ENCODE results near the gene LINGO4. TPM values are rescaled to one million over a fixed set of nuclear protein-coding genes. Genes with fewer than 3 reads are reported as not detected.

The LINGO4 gene
- total and polyA plus RNA-seq, 2 donors (not counting 1 experiment from before 2014, with no cell fraction given), result not detected

DNA sequence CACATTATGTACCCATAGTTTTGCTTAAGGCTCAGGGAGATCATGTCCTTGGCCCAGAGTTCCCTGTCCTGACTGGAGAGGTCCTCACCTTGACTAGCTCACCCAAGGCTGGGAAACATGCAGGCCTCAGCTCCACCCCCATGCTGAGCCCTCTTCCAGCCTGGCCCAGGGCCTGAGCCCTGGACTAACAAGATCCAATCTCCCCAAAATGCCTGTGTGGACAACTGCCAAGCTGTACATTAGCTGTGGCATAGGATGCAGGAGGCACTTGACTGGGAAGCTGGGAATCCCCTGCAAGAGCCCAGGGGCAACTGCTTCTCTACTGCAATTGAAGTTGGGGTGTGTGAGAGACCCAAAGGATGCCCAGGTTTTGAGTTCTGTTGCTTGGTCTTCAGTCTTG is 2.1 kb downstream of the LINGO4 start:
- POLR2A ChIA-PET, result no interaction called here
- H3K9me3 ChIP-seq (ENCODE audit: control extremely low read depth in 1 of 3, control insufficient read depth in 2 of 3, insufficient read depth in 1 of 3, low read length in 2 of 3), result peaks cover 0 to 3% (median 0%) of the 10 kb centered on the region in 3 donors
- intact Hi-C loops (cut with micrococcal nuclease), result no loop called here

DNA sequence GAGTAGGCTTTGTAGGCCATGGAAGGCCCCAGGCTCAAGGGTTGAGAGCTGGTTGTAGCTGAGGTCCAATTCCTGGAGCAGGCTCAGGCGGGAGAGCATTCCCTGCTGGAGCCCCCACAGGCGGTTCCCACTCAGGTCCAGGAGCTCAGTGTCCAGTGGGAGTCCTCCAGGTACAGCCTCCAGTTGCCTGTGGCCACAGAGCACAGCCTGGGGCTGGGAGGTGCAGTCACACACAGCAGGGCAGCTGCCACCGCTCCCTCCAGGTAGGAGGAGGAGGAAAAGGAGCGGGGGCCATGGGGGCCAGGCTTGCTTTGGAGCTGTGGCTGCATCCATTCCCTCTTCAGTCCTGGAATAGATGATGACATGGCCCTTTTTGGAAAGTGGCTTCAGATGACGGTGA is 2.8 kb downstream of the LINGO4 start:
- H4K20me1 ChIP-seq (ENCODE audit: control insufficient read depth, insufficient read depth, low read length, poor library complexity, severe bottlenecking), result no peaks in the 10 kb centered on the region
- no peak overlapping the region for H2AFZ ChIP-seq (ENCODE audit: insufficient read depth, low read depth, low read length, poor library complexity, severe bottlenecking)
- Mint-ChIP-seq H3K27me3 (peaks cover 18% of the 10 kb centered on the region), H3K27ac (no peak overlapping the region), H3K4me1 (peaks cover 5% of the 10 kb centered on the region), H3K4me3 (no peak overlapping the region), H3K9me3 (ENCODE audit: insufficient read depth) (no peaks in the 10 kb centered on the region)
- peaks cover 0 to 22% (median 2%) of the 10 kb centered on the region in 4 experiments for H3K27me3 ChIP-seq (replicated peaks in 1 of 4; ENCODE audit: control extremely low read depth in 1 of 4, control insufficient read depth in 3 of 4, insufficient read depth in 4 of 4, low read length in 3 of 4)
- ChIA-PET POLR2A (no interaction called here), CTCF (interaction anchor here (1.3 kb wide), 1 partner anchor 199 kb away, joined by 5 read pairs; no protein-coding TSS in a partner anchor)
- no peak overlapping the region for H3K9ac ChIP-seq (ENCODE audit: low read length)
- no peak for DNase-seq
- H3K4me3 ChIP-seq (ENCODE audit: control extremely low read depth in 1 of 5, extremely low read depth in 1 of 5, insufficient read depth in 1 of 5, low read depth in 2 of 5, low read length in 4 of 5), result no peak overlapping the region
- intact Hi-C loops (cut with micrococcal nuclease), result no loop called here
- no peak overlapping the region for H3K27ac ChIP-seq (ENCODE audit: low read length in 2 of 2)
- ATAC-seq (ENCODE audit: low read depth), result no peak
- no peaks in the 10 kb centered on the region for H3K36me3 ChIP-seq (replicated peaks in 1 of 2; ENCODE audit: control extremely low read depth in 1 of 2, control insufficient read depth in 1 of 2, extremely low read depth in 1 of 2, insufficient read depth in 2 of 2, low read length in 1 of 2)
- peaks cover 6 to 13% of the 10 kb centered on the region in 2 donors for H3K4me1 ChIP-seq (ENCODE audit: control insufficient read depth in 2 of 2, insufficient read depth in 2 of 2, low read length in 2 of 2)
- H3K4me2 ChIP-seq (replicated peaks; ENCODE audit: low read depth, low read length, poor library complexity, severe bottlenecking), result no peak overlapping the region
- no peaks in the 10 kb centered on the region for H3K79me2 ChIP-seq (ENCODE audit: control insufficient read depth, insufficient read depth, low read length)
- peaks cover 0 to 3% (median 0%) of the 10 kb centered on the region in 3 donors for H3K9me3 ChIP-seq (ENCODE audit: control extremely low read depth in 1 of 3, control insufficient read depth in 2 of 3, insufficient read depth in 1 of 3, low read length in 2 of 3)
- TF ChIP-seq, protein P1, sequence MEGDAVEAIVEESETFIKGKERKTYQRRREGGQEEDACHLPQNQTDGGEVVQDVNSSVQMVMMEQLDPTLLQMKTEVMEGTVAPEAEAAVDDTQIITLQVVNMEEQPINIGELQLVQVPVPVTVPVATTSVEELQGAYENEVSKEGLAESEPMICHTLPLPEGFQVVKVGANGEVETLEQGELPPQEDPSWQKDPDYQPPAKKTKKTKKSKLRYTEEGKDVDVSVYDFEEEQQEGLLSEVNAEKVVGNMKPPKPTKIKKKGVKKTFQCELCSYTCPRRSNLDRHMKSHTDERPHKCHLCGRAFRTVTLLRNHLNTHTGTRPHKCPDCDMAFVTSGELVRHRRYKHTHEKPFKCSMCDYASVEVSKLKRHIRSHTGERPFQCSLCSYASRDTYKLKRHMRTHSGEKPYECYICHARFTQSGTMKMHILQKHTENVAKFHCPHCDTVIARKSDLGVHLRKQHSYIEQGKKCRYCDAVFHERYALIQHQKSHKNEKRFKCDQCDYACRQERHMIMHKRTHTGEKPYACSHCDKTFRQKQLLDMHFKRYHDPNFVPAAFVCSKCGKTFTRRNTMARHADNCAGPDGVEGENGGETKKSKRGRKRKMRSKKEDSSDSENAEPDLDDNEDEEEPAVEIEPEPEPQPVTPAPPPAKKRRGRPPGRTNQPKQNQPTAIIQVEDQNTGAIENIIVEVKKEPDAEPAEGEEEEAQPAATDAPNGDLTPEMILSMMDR (IDR thresholded peaks at IDR 0.05), result no peak
- TF ChIP-seq EZH2 (IDR thresholded peaks at IDR 0.05; ENCODE audit: borderline replicate concordance, insufficient read depth, low read depth, low read length, poor library complexity, severe bottlenecking), result no peak
- WGBS (ENCODE audit: insufficient coverage), result 96% methylated on average over 5 of the region's 5 CpGs

More for the DNA sequence above, 2.1 kb downstream of the LINGO4 start:
- no peak overlapping the region for H3K27ac Mint-ChIP-seq
- no peak overlapping the region for H3K4me3 Mint-ChIP-seq
- Histone ChIP-seq H3K27me3 (replicated peaks in 1 of 4; ENCODE audit: control extremely low read depth in 1 of 4, control insufficient read depth in 3 of 4, insufficient read depth in 4 of 4, low read length in 3 of 4) (peaks cover 0 to 22% (median 2%) of the 10 kb centered on the region in 4 experiments), H3K27ac (ENCODE audit: low read length in 2 of 2) (no peak overlapping the region), H3K4me1 (ENCODE audit: control insufficient read depth in 2 of 2, insufficient read depth in 2 of 2, low read length in 2 of 2) (peaks cover 6 to 13% of the 10 kb centered on the region in 2 donors), H3K9ac (ENCODE audit: low read length) (no peak overlapping the region), H3K79me2 (ENCODE audit: control insufficient read depth, insufficient read depth, low read length) (no peaks in the 10 kb centered on the region), H3K4me3 (ENCODE audit: control extremely low read depth in 1 of 5, extremely low read depth in 1 of 5, insufficient read depth in 1 of 5, low read depth in 2 of 5, low read length in 4 of 5) (no peak overlapping the region), H4K20me1 (ENCODE audit: control insufficient read depth, insufficient read depth, low read length, poor library complexity, severe bottlenecking) (no peaks in the 10 kb centered on the region), H2AFZ (ENCODE audit: insufficient read depth, low read depth, low read length, poor library complexity, severe bottlenecking) (no peak overlapping the region), H3K4me2 (replicated peaks; ENCODE audit: low read depth, low read length, poor library complexity, severe bottlenecking) (no peak overlapping the region), H3K36me3 (replicated peaks in 1 of 2; ENCODE audit: control extremely low read depth in 1 of 2, control insufficient read depth in 1 of 2, extremely low read depth in 1 of 2, insufficient read depth in 2 of 2, low read length in 1 of 2) (no peaks in the 10 kb centered on the region)
- ATAC-seq (ENCODE audit: low read depth), result no peak
- H3K4me1 Mint-ChIP-seq, result peaks cover 9% of the 10 kb centered on the region
- TF ChIP-seq EZH2 (IDR thresholded peaks at IDR 0.05; ENCODE audit: borderline replicate concordance, insufficient read depth, low read depth, low read length, poor library complexity, severe bottlenecking), result no peak
- TF ChIP-seq, protein P1 (IDR thresholded peaks at IDR 0.05), result no peak
- H3K9me3 Mint-ChIP-seq (ENCODE audit: insufficient read depth), result no peaks in the 10 kb centered on the region
- H3K27me3 Mint-ChIP-seq, result peaks cover 24% of the 10 kb centered on the region
- DNase-seq, result no peak
- CTCF ChIA-PET, result interaction anchor here (1.3 kb wide), 1 partner anchor 198 kb away, joined by 5 read pairs; no protein-coding TSS in a partner anchor

All from B cell (primary cell).